ENCODE measurements around the gene CNTNAP2.

GRCh38 chr7:146966274-146966673, 849.7 kb downstream of the CNTNAP2 start:
- TF ChIP-seq, protein P1, sequence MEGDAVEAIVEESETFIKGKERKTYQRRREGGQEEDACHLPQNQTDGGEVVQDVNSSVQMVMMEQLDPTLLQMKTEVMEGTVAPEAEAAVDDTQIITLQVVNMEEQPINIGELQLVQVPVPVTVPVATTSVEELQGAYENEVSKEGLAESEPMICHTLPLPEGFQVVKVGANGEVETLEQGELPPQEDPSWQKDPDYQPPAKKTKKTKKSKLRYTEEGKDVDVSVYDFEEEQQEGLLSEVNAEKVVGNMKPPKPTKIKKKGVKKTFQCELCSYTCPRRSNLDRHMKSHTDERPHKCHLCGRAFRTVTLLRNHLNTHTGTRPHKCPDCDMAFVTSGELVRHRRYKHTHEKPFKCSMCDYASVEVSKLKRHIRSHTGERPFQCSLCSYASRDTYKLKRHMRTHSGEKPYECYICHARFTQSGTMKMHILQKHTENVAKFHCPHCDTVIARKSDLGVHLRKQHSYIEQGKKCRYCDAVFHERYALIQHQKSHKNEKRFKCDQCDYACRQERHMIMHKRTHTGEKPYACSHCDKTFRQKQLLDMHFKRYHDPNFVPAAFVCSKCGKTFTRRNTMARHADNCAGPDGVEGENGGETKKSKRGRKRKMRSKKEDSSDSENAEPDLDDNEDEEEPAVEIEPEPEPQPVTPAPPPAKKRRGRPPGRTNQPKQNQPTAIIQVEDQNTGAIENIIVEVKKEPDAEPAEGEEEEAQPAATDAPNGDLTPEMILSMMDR (IDR thresholded peaks at IDR 0.05) = no peak
- no peak for TF ChIP-seq POLR2A (IDR thresholded peaks at IDR 0.05)

All from uterus (tissue), 2 donors.